K562 treated with DMSO at 1 percent for 24 hours (cell line): ENCODE data around the gene CCP110. TPM values are rescaled to one million over a fixed set of nuclear protein-coding genes. Genes with fewer than 3 reads are reported as not detected.

Source experiments
- total RNA-seq: library from RNA; unstranded; fragments of 300-600 nt; gene quantifications from 2 replicates; pipeline ENCODE4 v1.2.3, GENCODE V29; 2022; ENCODE audit warnings: low read depth; ENCODE audit not compliant: insufficient read depth

CCP110 gene
- 6.3 and 7.6 TPM in 2 replicates for total RNA-seq

GRCh38 chr16:19523559-19524355 lies at the start of gene CCP110:
Gene CCP110 (plus strand): TSS chr16:19523942. CDS start chr16:19527882, 3,940 bp downstream.

GRCh38 chr16:19521471-19522396 lies 2.0 kb upstream of the CCP110 start, which contains the start of gene GDE1:
Gene GDE1 (minus strand): TSS chr16:19522098. CDS start chr16:19521964, 134 bp downstream.

GRCh38 chr16:19555186-19555937 lies 31.6 kb downstream of the CCP110 start, which contains the start of gene VPS35L:
Gene VPS35L (plus strand): TSS chr16:19555703. CDS start chr16:19555730, 27 bp downstream.

Other genes starting within 250 kb of the CCP110 start
- not detected in 2 replicates for gene CLEC19A, start 238.2 kb upstream of the CCP110 start, total RNA-seq
- gene TMC5, start 106.1 kb upstream of the CCP110 start, total RNA-seq = 0.97 TPM in 1 of 2 replicates, not detected in the other
- 51.1 and 64.3 TPM in 2 replicates for gene GDE1, start 1.8 kb upstream of the CCP110 start, total RNA-seq
- gene VPS35L, start 31.8 kb downstream of the CCP110 start, total RNA-seq = 15.6 and 15.8 TPM in 2 replicates
- gene KNOP1, start 194.3 kb downstream of the CCP110 start, total RNA-seq = 13.6 and 20.0 TPM in 2 replicates
- gene IQCK, start 194.3 kb downstream of the CCP110 start, total RNA-seq = 3.4 and 4.0 TPM in 2 replicates